Progenitor cell of endocrine pancreas (in vitro differentiated cells): Measurements from ENCODE around the gene DEK. TPM values are rescaled to one million over a fixed set of nuclear protein-coding genes. Genes with fewer than 3 reads are reported as not detected.

Source experiments
- DNase-seq: peaks from one replicate; pipeline ENCODE4 v3.0.0; 2021; ENCODE audit warnings: low spot score; ENCODE audit not compliant: unreplicated experiment
- H3K27ac Mint-ChIP-seq: 2 replicates; pipeline ENCODE4 v1.8.0; 2021; ENCODE audit warnings: mild to moderate bottlenecking, moderate library complexity, mixed read lengths
- H3K27me3 Mint-ChIP-seq: 2 replicates; pipeline ENCODE4 v1.8.0; 2021; ENCODE audit warnings: mixed read lengths
- H3K36me3 Mint-ChIP-seq: 2 replicates; pipeline ENCODE4 v1.8.0; 2022; ENCODE audit warnings: mixed read lengths; ENCODE audit not compliant: insufficient read depth
- H3K4me1 Mint-ChIP-seq: 2 replicates; pipeline ENCODE4 v1.8.0; 2021; ENCODE audit warnings: low read depth, mixed read lengths
- H3K4me3 Mint-ChIP-seq: 2 replicates; pipeline ENCODE4 v1.8.0; 2021; ENCODE audit warnings: low read depth, mild to moderate bottlenecking, moderate library complexity, mixed read lengths
- H3K9me3 Mint-ChIP-seq: 2 replicates; pipeline ENCODE4 v1.8.0; 2021; ENCODE audit warnings: low read depth, mixed read lengths
- CTCF ChIP-seq: fragments of 200-600 bp; sonication (generic); IDR thresholded peaks from one replicate; pipeline ENCODE4 v1.5.0; 2021; ENCODE audit warnings: antibody characterized with exemption, mild to moderate bottlenecking; ENCODE audit not compliant: unreplicated experiment
- total RNA-seq: library from RNA; stranded (reverse); gene quantifications from 2 replicates; pipeline ENCODE4 v1.2.1, GENCODE V29; 2021

The DEK gene
- total RNA-seq, 1 donor from 2014 or later, result 120 TPM

- DNase-seq, result no peak
- no peak for TF ChIP-seq CTCF
- Mint-ChIP-seq H3K4me3 (no peak overlapping the region), H3K36me3 (peaks cover 22% of the 10 kb centered on the region), H3K4me1 (no peaks in the 10 kb centered on the region), H3K9me3 (no peaks in the 10 kb centered on the region), H3K27ac (no peak overlapping the region), H3K27me3 (no peaks in the 10 kb centered on the region)
Measured at GRCh38 chr6:18214003-18214402, 50.3 kb downstream of the DEK start.

GRCh38 chr6:18213439-18213838 lies 50.9 kb downstream of the DEK start:
- no peak overlapping the region for H3K27ac Mint-ChIP-seq
- TF ChIP-seq CTCF, result no peak
- H3K27me3 Mint-ChIP-seq, result no peaks in the 10 kb centered on the region
- H3K4me1 Mint-ChIP-seq, result no peaks in the 10 kb centered on the region
- H3K4me3 Mint-ChIP-seq, result no peak overlapping the region
- H3K9me3 Mint-ChIP-seq, result no peaks in the 10 kb centered on the region
- H3K36me3 Mint-ChIP-seq, result peaks cover 22% of the 10 kb centered on the region
- no peak for DNase-seq

DNA sequence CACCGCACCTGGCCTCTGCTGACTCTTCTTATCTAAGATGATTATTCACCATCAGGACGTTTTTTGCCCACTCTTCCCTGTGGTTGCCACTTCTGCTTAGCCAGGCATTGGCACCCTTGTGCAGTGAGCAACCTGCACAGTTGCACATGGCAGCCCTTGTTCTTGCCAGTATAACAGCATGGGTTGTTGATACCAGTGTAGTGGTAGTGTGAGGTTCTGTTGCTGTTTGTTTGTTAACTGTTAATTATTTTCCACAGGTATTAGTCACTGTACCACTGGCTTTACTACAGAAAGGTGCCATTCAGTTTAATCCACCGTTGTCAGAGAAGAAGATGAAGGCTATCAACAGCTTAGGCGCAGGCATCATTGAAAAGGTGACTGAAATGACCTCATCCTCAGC lies 52.1 kb downstream of the DEK start:
- no peak for TF ChIP-seq CTCF
- Mint-ChIP-seq H3K4me3 (no peak overlapping the region), H3K9me3 (no peaks in the 10 kb centered on the region), H3K27me3 (no peaks in the 10 kb centered on the region), H3K4me1 (no peaks in the 10 kb centered on the region), H3K27ac (no peak overlapping the region), H3K36me3 (peaks cover 16% of the 10 kb centered on the region)
- no peak for DNase-seq

DNA sequence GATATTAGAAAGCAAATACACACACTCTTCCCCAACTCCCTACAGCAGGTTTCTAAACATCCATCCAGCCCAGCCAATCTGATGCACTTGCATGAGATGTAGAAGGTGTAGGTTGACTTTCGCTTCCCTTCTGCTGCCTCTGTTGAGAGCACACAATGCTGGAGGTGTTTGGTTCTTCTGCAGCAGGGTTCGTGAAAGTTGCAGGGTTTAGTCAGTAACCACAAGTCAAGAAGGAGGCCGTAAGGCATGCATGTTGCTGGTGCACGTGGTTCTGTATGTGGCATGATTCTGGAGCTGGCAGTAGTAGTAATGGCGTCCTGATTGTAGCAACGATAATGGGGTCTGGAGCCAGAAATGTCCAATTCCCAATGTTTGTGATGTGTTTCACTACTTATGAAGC lies 53.0 kb downstream of the DEK start:
- Mint-ChIP-seq H3K9me3 (no peaks in the 10 kb centered on the region), H3K27ac (no peak overlapping the region), H3K4me3 (no peak overlapping the region), H3K27me3 (no peaks in the 10 kb centered on the region), H3K36me3 (peaks cover 15% of the 10 kb centered on the region), H3K4me1 (no peaks in the 10 kb centered on the region)
- no peak for DNase-seq
- TF ChIP-seq CTCF, result no peak

DNA sequence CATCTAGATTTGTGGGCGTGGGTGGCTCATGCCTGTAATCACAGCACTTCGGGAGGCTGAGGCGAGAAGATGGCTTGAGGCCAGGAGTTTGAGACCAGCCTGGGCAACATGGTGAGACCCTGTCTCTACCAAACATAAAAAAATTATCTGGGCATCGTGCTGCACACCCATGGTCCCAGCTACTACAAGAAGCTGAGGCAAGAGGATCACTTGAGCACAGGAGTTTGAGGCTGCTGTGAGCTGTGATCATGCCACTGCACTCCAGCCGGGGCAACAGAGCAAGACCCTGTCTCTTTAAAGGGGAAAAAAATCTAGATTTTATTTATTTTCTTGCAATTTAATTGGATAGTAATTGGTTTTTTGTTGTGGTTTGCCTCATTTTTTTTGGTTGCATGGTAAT lies 53.6 kb downstream of the DEK start:
- Mint-ChIP-seq H3K4me3 (no peak overlapping the region), H3K27ac (no peak overlapping the region)

More for the DNA sequence above, 53.6 kb downstream of the DEK start:
- no peak for DNase-seq
- no peak for TF ChIP-seq CTCF
- Mint-ChIP-seq H3K36me3 (peaks cover 14% of the 10 kb centered on the region), H3K4me1 (no peaks in the 10 kb centered on the region), H3K27me3 (no peaks in the 10 kb centered on the region), H3K9me3 (no peaks in the 10 kb centered on the region)
